Type B pancreatic cell (in vitro differentiated cells): ENCODE results near the gene ZP2. TPM values are rescaled to one million over a fixed set of nuclear protein-coding genes. Genes with fewer than 3 reads are reported as not detected.

Experiments
- DNase-seq: peaks from one replicate; pipeline ENCODE4 v3.0.0; 2021; ENCODE audit warnings: mixed read lengths; ENCODE audit not compliant: unreplicated experiment; ENCODE audit errors: extremely low spot score
- H3K27ac Mint-ChIP-seq: 2 replicates; pipeline ENCODE4 v1.8.0; 2021; ENCODE audit warnings: mild to moderate bottlenecking, mixed read lengths
- H3K27me3 Mint-ChIP-seq: 2 replicates; pipeline ENCODE4 v1.8.0; 2021; ENCODE audit warnings: mixed read lengths
- H3K36me3 Mint-ChIP-seq: 2 replicates; pipeline ENCODE4 v1.8.0; 2021; ENCODE audit warnings: mixed read lengths
- H3K4me1 Mint-ChIP-seq: one replicate; pipeline ENCODE4 v1.8.0; 2021; ENCODE audit warnings: mixed read lengths; ENCODE audit not compliant: unreplicated experiment
- H3K4me3 Mint-ChIP-seq: 2 replicates; pipeline ENCODE4 v1.8.0; 2021; ENCODE audit warnings: mild to moderate bottlenecking, mixed read lengths
- H3K9me3 Mint-ChIP-seq: 2 replicates; pipeline ENCODE4 v1.8.0; 2021; ENCODE audit warnings: mixed read lengths
- CTCF ChIP-seq: fragments of 200-600 bp; sonication (generic); conservative IDR thresholded peaks from 2 replicates; pipeline ENCODE4 v1.5.0; 2021; ENCODE audit warnings: antibody characterized with exemption, mild to moderate bottlenecking
- total RNA-seq: library from RNA; stranded (reverse); gene quantifications from 2 replicates; pipeline ENCODE4 v1.2.1, GENCODE V29; 2021; ENCODE audit warnings: low replicate concordance

The ZP2 gene
- total RNA-seq, 1 donor from 2014 or later: not detected

GRCh38 chr16:21233521-21234150, 22.3 kb upstream of the ZP2 start, which contains the start of gene ANKS4B:
Gene ANKS4B (plus strand): TSS chr16:21233699. CDS start chr16:21233738, 39 bp downstream.
- Mint-ChIP-seq H3K4me1 (peaks cover under 1% of the 10 kb centered on the region), H3K27me3 (peaks cover 3% of the 10 kb centered on the region), H3K27ac (peak within 1 kb of the TSS; percentile 43), H3K4me3 (peak within 1 kb of the TSS; percentile 78), H3K9me3 (no peaks in the 10 kb centered on the region), H3K36me3 (no peaks in the 10 kb centered on the region)
- TF ChIP-seq CTCF: no peak
- no peak for DNase-seq

- H3K4me3 Mint-ChIP-seq: no peak overlapping the region
- DNase-seq: no peak
- TF ChIP-seq CTCF: no peak
- H3K4me1 Mint-ChIP-seq: no peaks in the 10 kb centered on the region
- H3K27ac Mint-ChIP-seq: no peak overlapping the region
- H3K27me3 Mint-ChIP-seq: peaks cover 3% of the 10 kb centered on the region
- H3K9me3 Mint-ChIP-seq: no peaks in the 10 kb centered on the region
- no peaks in the 10 kb centered on the region for H3K36me3 Mint-ChIP-seq
Observed at GRCh38 chr16:21233045-21233520, 21.7 kb upstream of the ZP2 start.

GRCh38 chr16:21228361-21228872, 17.0 kb upstream of the ZP2 start:
- Mint-ChIP-seq H3K4me3 (no peak overlapping the region), H3K27me3 (peaks cover 16% of the 10 kb centered on the region), H3K36me3 (no peaks in the 10 kb centered on the region), H3K9me3 (no peaks in the 10 kb centered on the region), H3K27ac (no peak overlapping the region), H3K4me1 (peaks cover 6% of the 10 kb centered on the region)
- no peak for TF ChIP-seq CTCF
- DNase-seq: no peak

GRCh38 chr16:21227866-21228265, 16.5 kb upstream of the ZP2 start:
- Mint-ChIP-seq H3K9me3 (no peaks in the 10 kb centered on the region), H3K36me3 (no peaks in the 10 kb centered on the region), H3K4me1 (peaks cover 8% of the 10 kb centered on the region), H3K27me3 (peaks cover 16% of the 10 kb centered on the region), H3K27ac (no peak overlapping the region), H3K4me3 (no peak overlapping the region)
- TF ChIP-seq CTCF: no peak
- no peak for DNase-seq

GRCh38 chr16:21226749-21227148, 15.4 kb upstream of the ZP2 start:
- H3K27me3 Mint-ChIP-seq: peaks cover 21% of the 10 kb centered on the region
- peaks cover 15% of the 10 kb centered on the region for H3K4me1 Mint-ChIP-seq
- no peaks in the 10 kb centered on the region for H3K9me3 Mint-ChIP-seq
- DNase-seq: no peak
- H3K27ac Mint-ChIP-seq: no peak overlapping the region
- no peak for TF ChIP-seq CTCF
- H3K4me3 Mint-ChIP-seq: no peak overlapping the region
- H3K36me3 Mint-ChIP-seq: no peaks in the 10 kb centered on the region
